Left renal cortex interstitium (tissue), 4 donors: ENCODE results near the gene SRRD. TPM values are rescaled to one million over a fixed set of nuclear protein-coding genes. Genes with fewer than 3 reads are reported as not detected.

Source experiments
- DNase-seq, 4 donors: peaks; one replicate each; pipeline ENCODE4 v3.0.0-alpha.2; 2013; ENCODE audit warnings: low read depth in 4 of 4, low spot score in 2 of 4, missing footprints in 1 of 4
- polyA plus RNA-seq, 4 donors: library from polyadenylated mRNA; unstranded; fragments of 120-200 nt; gene quantifications; one replicate each; pipeline ENCODE4 v1.2.1, GENCODE V29; 2013; ENCODE audit not compliant: insufficient read length in 4 of 4

SRRD gene
- polyA plus RNA-seq, 4 donors, result 27.9 to 32.4 (median 30.6) TPM

DNA sequence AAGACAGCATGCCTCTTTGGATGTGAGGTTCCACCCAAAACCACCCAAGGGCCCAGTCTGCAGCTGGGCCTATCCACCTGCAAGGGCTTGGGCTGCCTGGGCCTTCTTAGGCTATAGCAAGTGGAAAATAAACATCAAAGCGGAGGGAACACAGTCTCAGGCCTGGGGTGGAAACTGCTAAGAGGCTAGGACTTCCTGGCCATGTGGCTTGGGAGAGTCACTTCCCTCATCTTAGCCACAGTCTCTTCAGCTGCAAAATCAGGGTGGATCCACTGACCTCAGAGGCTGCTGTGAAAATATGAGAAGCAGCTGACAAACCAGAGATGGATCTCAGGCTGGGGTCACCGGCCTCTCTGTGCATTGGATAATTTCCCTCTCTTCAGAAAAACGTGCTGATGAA, 59.2 kb downstream of the SRRD start:
- no peak for DNase-seq

Other genes with a start within 250 kb of the SRRD start
- gene ASPHD2, start 54.6 kb upstream of the SRRD start, polyA plus RNA-seq, result 1 to 10 TPM; 3.9 to 4.6 (median 4.2) TPM
- gene HPS4, start 94 bp upstream of the SRRD start, polyA plus RNA-seq, result 10 to 100 TPM; 27.8 to 42.2 (median 36.5) TPM
- 10 to 100 TPM; 42.9 to 45.2 (median 44.5) TPM for gene TFIP11, start 28.6 kb downstream of the SRRD start, polyA plus RNA-seq
- 10 to 100 TPM; 26.7 to 32.6 (median 29.1) TPM for gene TPST2, start 106.3 kb downstream of the SRRD start, polyA plus RNA-seq
- gene CRYBB1, start 134.2 kb downstream of the SRRD start, polyA plus RNA-seq, result under 1 TPM; 0.47 to 0.95 (median 0.78) TPM
- gene CRYBA4, start 138.1 kb downstream of the SRRD start, polyA plus RNA-seq, result not detected
- gene MIAT, start 173.7 kb downstream of the SRRD start, polyA plus RNA-seq, result under 1 TPM; 0.14 to 0.69 (median 0.45) TPM